H1 (cell line): ENCODE measurements around the gene YWHAG. TPM values are rescaled to one million over a fixed set of nuclear protein-coding genes. Genes with fewer than 3 reads are reported as not detected.

Source experiments
- CTCF ChIA-PET: fragments of 300-600 bp; sonication (Branson Sonifier 250); formaldehyde crosslinking; loops from one replicate; lab custom pipeline; 2021; ENCODE audit not compliant: partially characterized antibody; lab: Charles Lee
- POLR2A ChIA-PET: fragments of 300-600 bp; sonication (Branson Sonifier 250); formaldehyde crosslinking; loops from one replicate; lab custom pipeline; 2021; ENCODE audit warnings: inconsistent platforms; ENCODE audit not compliant: partially characterized antibody; lab: Charles Lee
- DNase-seq, 2 experiments: peaks; one replicate each; pipeline versions ENCODE4 v3.0.0 to v3.0.0-alpha.2; 2010 to 2022; ENCODE audit warnings: low spot score in 2 of 2, low read depth in 1 of 2, mixed read lengths in 1 of 2
- FAIRE-seq: peaks from 2 replicates; lab custom pipeline; 2011; peaks lifted over from hg19 to GRCh38; lab: Jason Lieb, UNC
- H2AFZ ChIP-seq: 2 replicates; pipeline ENCODE4 v1.8.1; 2012; ENCODE audit warnings: low read length, inconsistent platforms
- H2AK5ac ChIP-seq: 2 replicates; pipeline ENCODE4 v1.6.1; 2013; ENCODE audit warnings: low read depth, low read length
- H2BK120ac ChIP-seq: replicated peaks from 2 replicates; pipeline ENCODE3; 2013; ENCODE audit warnings: low read depth, low read length, inconsistent platforms
- H2BK12ac ChIP-seq: 2 replicates; pipeline ENCODE4 v1.6.1; 2013; ENCODE audit warnings: low read depth, low read length
- H2BK15ac ChIP-seq: 2 replicates; pipeline ENCODE4 v1.6.1; 2013; ENCODE audit warnings: low read length
- H2BK20ac ChIP-seq: 2 replicates; pipeline ENCODE4 v1.6.1; 2013; ENCODE audit warnings: low read length
- H2BK5ac ChIP-seq: 2 replicates; pipeline ENCODE4 v1.6.1; 2013; ENCODE audit warnings: low read depth, low read length
- H3K14ac ChIP-seq: 2 replicates; pipeline ENCODE4 v1.6.1; 2013; ENCODE audit warnings: inconsistent platforms; ENCODE audit not compliant: insufficient read length
- H3K18ac ChIP-seq: 2 replicates; pipeline ENCODE4 v1.6.1; 2013; ENCODE audit warnings: low read length; ENCODE audit errors: extremely low read depth
- H3K23ac ChIP-seq: 2 replicates; pipeline ENCODE4 v1.6.1; 2013; ENCODE audit warnings: inconsistent platforms; ENCODE audit not compliant: insufficient read length
- H3K23me2 ChIP-seq: 2 replicates; pipeline ENCODE4 v1.6.1; 2013; ENCODE audit warnings: low read depth, low read length
- H3K27ac ChIP-seq: 2 replicates; pipeline ENCODE4 v1.6.1; 2011; ENCODE audit warnings: low read depth, low read length, inconsistent platforms
- H3K27me3 ChIP-seq, 4 experiments: replicated peaks in 1 of 4; 1 replicate in 1 of 4; 2 replicates in 3 of 4; pipeline versions ENCODE4 v1.6.1 to v1.8.1; 2011 to 2013; ENCODE audit warnings: low read length in 3 of 4, mild to moderate bottlenecking in 3 of 4, inconsistent platforms in 2 of 4, mixed read lengths in 2 of 4, moderate library complexity in 1 of 4; ENCODE audit not compliant: control insufficient read depth in 3 of 4, insufficient read depth in 3 of 4; ENCODE audit errors: extremely low read depth in 1 of 4
- H3K36me3 ChIP-seq, 4 experiments: 2 replicates each; pipeline versions ENCODE4 v1.6.1 to v1.8.1; 2011 to 2013; ENCODE audit warnings: mild to moderate bottlenecking in 4 of 4, low read length in 3 of 4, moderate library complexity in 2 of 4, control low read depth in 1 of 4, inconsistent platforms in 1 of 4; ENCODE audit not compliant: insufficient read depth in 4 of 4, control insufficient read depth in 2 of 4
- H3K4ac ChIP-seq: replicated peaks from 2 replicates; pipeline ENCODE3; 2013; ENCODE audit warnings: low read length, low read depth, mixed read lengths, inconsistent platforms; ENCODE audit not compliant: insufficient read length
- H3K4me1 ChIP-seq, 4 experiments: replicated peaks in 1 of 4; 1 replicate in 1 of 4; 2 replicates in 3 of 4; pipeline versions ENCODE4 v1.6.1 to v1.8.1; 2011 to 2013; ENCODE audit warnings: low read length in 3 of 4, inconsistent platforms in 2 of 4, mixed read lengths in 1 of 4; ENCODE audit not compliant: insufficient read depth in 4 of 4, control insufficient read depth in 3 of 4
- H3K4me2 ChIP-seq, 2 experiments: 2 replicates each; pipeline versions ENCODE4 v1.6.1 to v1.8.1; 2011 to 2013; ENCODE audit warnings: low read depth in 2 of 2, low read length in 2 of 2, control low read depth in 1 of 2, inconsistent platforms in 1 of 2, mild to moderate bottlenecking in 1 of 2; ENCODE audit not compliant: insufficient read depth in 1 of 2
- H3K4me3 ChIP-seq, 4 experiments: fragments of 200-600, 300-600 bp in 1 of 4; sonication (generic), shearing (Covaris generic), sonication (Bioruptor Twin) in 1 of 4; 2 replicates each; pipeline versions ENCODE4 v1.5.1 to v1.8.1; 2011 to 2016; ENCODE audit warnings: low read length in 4 of 4, low read depth in 3 of 4, control low read depth in 2 of 4, inconsistent platforms in 2 of 4, mild to moderate bottlenecking in 2 of 4, mixed read lengths in 1 of 4, moderate library complexity in 1 of 4; ENCODE audit not compliant: insufficient read depth in 2 of 4; ENCODE audit errors: extremely low read depth in 1 of 4
- H3K56ac ChIP-seq: replicated peaks from 2 replicates; pipeline ENCODE3; 2013; ENCODE audit warnings: low read depth, mild to moderate bottlenecking, mixed read lengths, low read length, inconsistent platforms; ENCODE audit not compliant: insufficient read length
- H3K79me1 ChIP-seq: 2 replicates; pipeline ENCODE4 v1.6.1; 2013; ENCODE audit warnings: low read depth, low read length, control low read depth
- H3K79me2 ChIP-seq, 2 experiments: 2 replicates each; pipeline versions ENCODE4 v1.6.1 to v1.8.1; 2012 to 2013; ENCODE audit warnings: low read length in 2 of 2, mild to moderate bottlenecking in 2 of 2, inconsistent platforms in 1 of 2; ENCODE audit not compliant: insufficient read depth in 2 of 2, control insufficient read depth in 1 of 2
- H3K9ac ChIP-seq, 4 experiments: replicated peaks in 1 of 4; 1 replicate in 1 of 4; 2 replicates in 3 of 4; pipeline versions ENCODE4 v1.6.1 to v1.8.1; 2011 to 2013; ENCODE audit warnings: low read depth in 3 of 4, low read length in 3 of 4, control low read depth in 2 of 4, mild to moderate bottlenecking in 2 of 4, moderate library complexity in 2 of 4, inconsistent platforms in 1 of 4; ENCODE audit errors: extremely low read depth in 1 of 4
- H3K9me3 ChIP-seq, 2 experiments: 2 replicates each; pipeline versions ENCODE4 v1.6.1 to v1.8.1; 2012 to 2013; ENCODE audit warnings: mild to moderate bottlenecking in 2 of 2, moderate library complexity in 2 of 2, control low read depth in 1 of 2, inconsistent platforms in 1 of 2, low read depth in 1 of 2, low read length in 1 of 2, mixed read lengths in 1 of 2; ENCODE audit not compliant: insufficient read depth in 2 of 2
- H4K20me1 ChIP-seq, 2 experiments: replicated peaks in 1 of 2; 2 replicates each; pipeline versions ENCODE3 to v1.8.1; 2011 to 2013; ENCODE audit warnings: inconsistent platforms in 2 of 2, low read length in 2 of 2, mild to moderate bottlenecking in 1 of 2; ENCODE audit not compliant: insufficient read depth in 2 of 2, control insufficient read depth in 1 of 2
- H4K5ac ChIP-seq: 2 replicates; pipeline ENCODE4 v1.6.1; 2013; ENCODE audit warnings: low read length, low read depth, mixed read lengths, inconsistent platforms; ENCODE audit not compliant: insufficient read length
- H4K8ac ChIP-seq: 2 replicates; pipeline ENCODE4 v1.8.0; 2013; ENCODE audit warnings: mild to moderate bottlenecking, moderate library complexity, low read length, inconsistent platforms; ENCODE audit not compliant: insufficient read depth; ENCODE audit errors: extremely low read depth
- H4K91ac ChIP-seq: replicated peaks from 2 replicates; pipeline ENCODE3; 2013; ENCODE audit warnings: low read length, mixed read lengths, inconsistent platforms; ENCODE audit not compliant: insufficient read length
- RAD21 ChIP-seq, 2 experiments: IDR thresholded peaks in 1 of 2; conservative IDR thresholded peaks in 1 of 2; 2 replicates each; pipeline ENCODE4 v1.6.1; 2011; ENCODE audit warnings: low read depth in 2 of 2, low read length in 2 of 2, improper control_type of control experiment in 1 of 2, inconsistent platforms in 1 of 2, mild to moderate bottlenecking in 1 of 2, moderate library complexity in 1 of 2
- WGBS, 2 experiments: shearing (Covaris generic) in 1 of 2; methylation state at CpG; one replicate each; pipeline versions ENCODE4 v1.1.6 to v1.1.7; 2013 to 2015; ENCODE audit warnings: low lambda C conversion rate in 2 of 2, mixed read lengths in 2 of 2, inconsistent platforms in 1 of 2, low coverage in 1 of 2, missing lambda C conversion rate in 1 of 2; ENCODE audit not compliant: insufficient replicate concordance in 2 of 2, insufficient coverage in 1 of 2, insufficient read length in 1 of 2; ENCODE audit errors: extremely low coverage in 1 of 2, missing lambda C conversion rate in 1 of 2; 5-methylcytosine and 5-hydroxymethylcytosine counted together
- polyA plus RNA-seq, 7 experiments: library from polyadenylated mRNA; depleted of rRNA in 3 of 7; stranded (reverse) in 5 of 7; unstranded in 2 of 7; fragments of >200 nt in 5 of 7; fragments of 200-250 nt in 2 of 7; gene quantifications; 1 replicate in 5 of 7; 2 replicates in 1 of 7; 4 replicates in 1 of 7; pipeline versions ENCODE4 v1.2.1 to v1.2.3, GENCODE V29; 2011 to 2013; ENCODE audit warnings: missing spikeins in 2 of 7, mixed read lengths in 2 of 7
- total RNA-seq: library from RNA; stranded (reverse); fragmentation: NEBNext Ultra II Directional; extraction: Animal tissue kit (Norgen Biotek cat#: 25700); gene quantifications from 2 replicates; pipeline ENCODE4 v1.2.1, GENCODE V29; 2021

YWHAG gene
- total and polyA plus RNA-seq, 2 of the 8 experiments (the other 6 are each of a cell fraction or from before 2014, with no cell fraction given) = 57.2 to 241 TPM

GRCh38 chr7:76330673-76331072, 28.1 kb downstream of the YWHAG start:
- Histone ChIP-seq H4K8ac (no peak overlapping the region), H3K79me1 (peaks cover 7% of the 10 kb centered on the region), H3K36me3 (peaks cover 22 to 55% (median 44%) of the 10 kb centered on the region in 4 experiments), H3K27ac (no peak overlapping the region), H4K20me1 (peaks cover 43% of the 10 kb centered on the region in 2 experiments), H2BK120ac (no peak overlapping the region), H3K4ac (no peak overlapping the region), H3K4me1 (peaks cover 0 to 4% (median under 1%) of the 10 kb centered on the region in 4 experiments; a peak in 2 of 7 replicates), H3K9me3 (no peaks in the 10 kb centered on the region), H3K9ac (no peak overlapping the region), H4K91ac (no peak overlapping the region), H3K23me2 (no peaks in the 10 kb centered on the region), H3K18ac (no peak overlapping the region), H3K79me2 (peaks cover 12 to 91% of the 10 kb centered on the region in 2 experiments), H2AFZ (no peak overlapping the region), H2BK5ac (no peak overlapping the region), H2BK15ac (no peak overlapping the region), H3K14ac (no peak overlapping the region), H2AK5ac (no peak overlapping the region), H3K4me2 (no peak overlapping the region), H3K23ac (no peak overlapping the region), H3K27me3 (no peaks in the 10 kb centered on the region), H3K4me3 (no peak overlapping the region), H2BK12ac (no peak overlapping the region), H4K5ac (no peak overlapping the region), H2BK20ac (no peak overlapping the region), H3K56ac (no peak overlapping the region)
- CTCF ChIA-PET = interaction anchor here (0.8 to 2.2 kb wide), 10 partner anchors 8 to 153 kb away, joined by 3 to 5 read pairs (median 3); no protein-coding TSS in a partner anchor
- 93% methylated on average over 5 of the region's 5 CpGs; no CpG with 5 or more reads in 1 of the 2 experiments for WGBS, 2 experiments
- POLR2A ChIA-PET = interaction anchor here (1.8 to 15.6 kb wide), 4 partner anchors 9 to 24 kb away, joined by 9 to 249 read pairs (median 12); partner anchors contain the start of gene YWHAG
- no peak for DNase-seq
- no peak for FAIRE-seq
- TF ChIP-seq RAD21 (IDR thresholded peaks at IDR 0.05 in 1 of 2, conservative IDR thresholded peaks at IDR 0.05 in 1 of 2; ENCODE audit: low read depth in 2 of 2, low read length in 2 of 2) = peak; percentile 11 to 21; a peak in 2 of 4 replicates
